Brain microvascular endothelial cell (primary cell): Measurements from ENCODE around the gene RASL12.
A peak's percentile ranks its signal among the peaks of the same experiment; 100 is the strongest.

ENCODE experiments used
- DNase-seq: peaks from one replicate; pipeline ENCODE4 v3.0.0-alpha.2; 2020
- H3K27ac ChIP-seq: fragments of 250-450 bp; sonication (Bioruptor Pico); 2 replicates; pipeline ENCODE4 v1.5.1; 2020; ENCODE audit warnings: mild to moderate bottlenecking, moderate library complexity
- H3K27me3 ChIP-seq: fragments of 250-450 bp; sonication (Bioruptor Pico); replicated peaks from 2 replicates; pipeline ENCODE4 v1.5.1; 2020; ENCODE audit warnings: mild to moderate bottlenecking
- H3K36me3 ChIP-seq: fragments of 250-450 bp; sonication (Bioruptor Pico); replicated peaks from 2 replicates; pipeline ENCODE4 v1.5.1; 2020; ENCODE audit warnings: mild to moderate bottlenecking
- H3K4me3 ChIP-seq: 2 replicates; pipeline ENCODE4 v1.5.1; 2011; ENCODE audit warnings: low read depth, mild to moderate bottlenecking, control low read depth, low read length, moderate library complexity
- CTCF ChIP-seq: IDR thresholded peaks from 2 replicates; pipeline ENCODE4 v1.5.1; 2011; ENCODE audit warnings: low read depth, mild to moderate bottlenecking, moderate library complexity, low read length, control low read depth, inconsistent platforms; ENCODE audit errors: missing control alignments
- in situ Hi-C: cut with HindIII; loops from 2 replicates; pipeline ENCODE4 v1.10.0; 2017; ENCODE audit warnings: low sequenced_read_pairs, low pct_ligation_motif_present

Gene RASL12

GRCh38 chr15:65067317-65067644 is 510 bp downstream of the RASL12 start:
- no peaks in the 10 kb centered on the region for H3K36me3 ChIP-seq
- no peak overlapping the region for H3K4me3 ChIP-seq
- DNase-seq: no peak
- H3K27ac ChIP-seq: no peak overlapping the region
- TF ChIP-seq CTCF: no peak
- in situ Hi-C loops: no loop called here
- peaks cover 17% of the 10 kb centered on the region for H3K27me3 ChIP-seq

GRCh38 chr15:65066635-65067316 is 1.0 kb downstream of the RASL12 start:
- H3K27me3 ChIP-seq: peaks cover 17% of the 10 kb centered on the region
- no peak overlapping the region for H3K27ac ChIP-seq
- in situ Hi-C loops: no loop called here
- no peak overlapping the region for H3K4me3 ChIP-seq
- no peak for TF ChIP-seq CTCF
- DNase-seq: no peak
- H3K36me3 ChIP-seq: no peaks in the 10 kb centered on the region

GRCh38 chr15:65066001-65066634 is 1.7 kb downstream of the RASL12 start:
- in situ Hi-C loops: no loop called here
- Histone ChIP-seq H3K4me3 (no peak overlapping the region), H3K27me3 (peaks cover 17% of the 10 kb centered on the region), H3K27ac (no peak overlapping the region), H3K36me3 (no peaks in the 10 kb centered on the region)
- no peak for TF ChIP-seq CTCF
- peak; percentile 13 for DNase-seq

- Histone ChIP-seq H3K27ac (no peak overlapping the region), H3K36me3 (no peaks in the 10 kb centered on the region), H3K27me3 (peaks cover 14% of the 10 kb centered on the region), H3K4me3 (no peak overlapping the region)
- TF ChIP-seq CTCF: no peak
- in situ Hi-C loops: no loop called here
- DNase-seq: no peak
Observed at GRCh38 chr15:65062726-65063125, 5.1 kb downstream of the RASL12 start.

- Histone ChIP-seq H3K27me3 (peaks cover 9% of the 10 kb centered on the region), H3K36me3 (no peaks in the 10 kb centered on the region), H3K4me3 (no peak overlapping the region), H3K27ac (no peak overlapping the region)
- DNase-seq: no peak
- no peak for TF ChIP-seq CTCF
- in situ Hi-C loops: no loop called here
Observed at GRCh38 chr15:65062061-65062460, 5.7 kb downstream of the RASL12 start.
